GM21390 (cell line): ENCODE results near the gene SIGLEC6.
A peak's percentile ranks its signal among the peaks of the same experiment; 100 is the strongest.

Experiments used
- ATAC-seq: cut with Tn5 transposase; IDR thresholded peaks from one replicate; pipeline ENCODE4 v1.9.1; 2021; ENCODE audit not compliant: unreplicated experiment

SIGLEC6 gene

DNA sequence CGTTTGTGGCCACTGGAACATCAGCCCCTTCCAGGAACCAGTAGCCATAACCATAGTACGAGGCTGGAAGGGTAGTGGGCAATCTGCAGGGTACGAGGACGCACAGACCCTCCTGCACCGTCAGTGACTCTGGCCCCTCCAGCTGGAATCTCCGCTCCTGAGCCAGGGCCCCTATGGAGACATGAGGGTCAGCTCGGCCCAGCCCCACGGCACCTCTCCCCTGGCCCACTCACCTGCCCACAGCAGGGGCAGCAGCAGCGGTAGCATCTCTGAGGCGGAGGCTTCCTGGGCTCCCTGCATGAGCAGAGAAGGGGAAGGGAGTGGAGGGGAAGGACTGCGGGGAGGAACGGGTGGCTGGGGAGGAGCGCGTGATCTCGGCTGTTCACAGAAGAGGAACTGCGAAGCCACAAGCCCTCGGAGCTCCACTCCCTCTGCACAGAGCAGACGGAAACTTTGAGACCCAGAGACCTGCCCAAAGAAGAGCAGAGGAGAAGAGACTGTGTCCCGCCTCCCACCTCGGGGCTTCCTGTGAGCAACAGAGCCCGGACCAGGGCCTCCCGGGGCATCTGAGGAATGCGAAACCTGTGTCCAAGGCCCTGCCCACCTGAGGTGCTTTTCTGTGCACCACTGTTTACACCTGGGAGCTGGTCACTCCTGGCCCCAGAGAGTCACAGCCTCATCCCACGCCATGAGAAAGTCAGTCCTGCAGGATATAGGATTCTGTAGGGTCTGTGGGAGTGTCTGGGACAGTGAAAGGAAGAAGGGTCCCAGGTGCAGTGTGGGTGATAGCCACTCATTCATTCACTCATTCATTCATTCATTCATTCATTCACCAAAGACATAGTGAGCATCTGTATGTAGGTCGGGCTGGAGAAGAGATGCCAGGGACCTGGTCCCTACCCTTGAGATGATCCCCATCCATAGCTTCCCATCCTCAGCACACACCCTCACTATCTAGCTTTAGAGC lies at the start of gene SIGLEC6:
TSS of gene SIGLEC6 (minus strand) at position 322 of the 967 bp plus-strand sequence. CDS start at position 300, 22 bp downstream.
- ATAC-seq = no peak

GRCh38 chr19:51576850-51577249 lies 45.4 kb upstream of the SIGLEC6 start:
- no peak for ATAC-seq

- ATAC-seq = no peak
These were observed 41.9 kb upstream of the SIGLEC6 start for GRCh38 chr19:51573331-51573730.

GRCh38 chr19:51572908-51573307 lies 41.4 kb upstream of the SIGLEC6 start:
- ATAC-seq = no peak

- no peak for ATAC-seq
These were observed 40.9 kb upstream of the SIGLEC6 start for GRCh38 chr19:51572410-51572809.

DNA sequence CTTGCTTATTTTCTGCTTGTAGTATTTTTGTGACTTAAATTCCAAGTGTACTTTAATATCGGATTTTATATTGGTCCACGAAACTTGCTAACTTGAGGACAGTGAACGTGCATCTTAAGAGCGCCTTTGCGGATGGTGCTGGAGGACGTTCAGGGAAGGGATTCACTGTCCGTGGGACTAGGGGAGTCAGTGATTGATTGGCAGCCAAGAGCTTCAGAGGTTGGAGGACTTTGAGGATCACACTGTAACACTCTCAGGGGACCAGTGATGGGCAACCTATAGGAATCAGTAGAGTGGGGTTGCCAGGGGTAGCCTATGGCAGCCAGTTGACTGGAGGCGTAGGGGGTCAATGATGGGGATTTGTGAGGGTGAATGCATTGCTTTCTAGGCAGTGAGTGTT lies 40.1 kb upstream of the SIGLEC6 start:
- no peak for ATAC-seq

GRCh38 chr19:51570962-51571575 lies 39.6 kb upstream of the SIGLEC6 start, which contains the start of gene ZNF175:
Gene ZNF175, plus strand, starts transcription at chr19:51571283. Its CDS starts 2,047 bp downstream, at chr19:51573330.
- ATAC-seq = peak; percentile 83

DNA sequence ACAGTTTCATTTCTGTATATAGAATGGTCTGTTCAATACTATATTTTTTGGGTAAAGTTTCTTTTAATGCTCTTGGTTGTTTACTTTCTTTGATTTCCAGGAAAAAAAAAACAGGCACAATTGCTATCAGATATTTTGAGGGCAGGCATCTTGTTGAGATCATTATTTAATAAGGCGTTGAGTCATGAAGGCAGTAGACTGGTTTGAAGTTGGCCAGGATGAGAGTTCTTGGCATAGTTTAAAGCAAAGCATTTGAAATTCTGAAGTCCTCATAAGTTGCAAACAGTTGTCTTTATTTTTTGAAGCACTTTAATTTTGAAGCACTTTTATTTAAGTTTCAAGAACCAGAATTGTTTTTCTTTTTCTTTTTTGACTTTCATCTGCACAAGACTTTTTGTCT lies 37.0 kb upstream of the SIGLEC6 start:
- ATAC-seq = no peak

DNA sequence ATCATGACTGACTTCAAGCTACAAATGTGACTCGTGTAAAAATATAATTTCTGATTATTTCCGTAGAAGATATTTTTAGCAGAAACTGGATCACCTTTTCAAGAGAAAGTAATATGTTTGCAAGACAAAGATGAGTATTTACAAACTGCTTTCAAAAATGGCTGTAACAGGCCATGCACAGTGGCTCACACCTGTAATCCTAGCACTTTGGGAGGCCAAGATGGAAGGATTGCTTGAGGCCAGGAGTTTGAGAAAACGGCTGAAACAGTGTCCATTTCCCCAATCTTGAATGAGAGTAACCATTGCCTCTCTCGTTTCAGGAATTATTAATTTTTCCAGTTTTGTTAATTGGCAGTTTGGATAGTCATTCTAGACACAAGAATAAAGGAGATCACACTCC lies 36.1 kb upstream of the SIGLEC6 start:
- ATAC-seq = no peak

- no peak for ATAC-seq
These were observed 35.1 kb upstream of the SIGLEC6 start for GRCh38 chr19:51566489-51567100.

GRCh38 chr19:51565583-51565982 lies 34.1 kb upstream of the SIGLEC6 start:
- ATAC-seq = no peak

DNA sequence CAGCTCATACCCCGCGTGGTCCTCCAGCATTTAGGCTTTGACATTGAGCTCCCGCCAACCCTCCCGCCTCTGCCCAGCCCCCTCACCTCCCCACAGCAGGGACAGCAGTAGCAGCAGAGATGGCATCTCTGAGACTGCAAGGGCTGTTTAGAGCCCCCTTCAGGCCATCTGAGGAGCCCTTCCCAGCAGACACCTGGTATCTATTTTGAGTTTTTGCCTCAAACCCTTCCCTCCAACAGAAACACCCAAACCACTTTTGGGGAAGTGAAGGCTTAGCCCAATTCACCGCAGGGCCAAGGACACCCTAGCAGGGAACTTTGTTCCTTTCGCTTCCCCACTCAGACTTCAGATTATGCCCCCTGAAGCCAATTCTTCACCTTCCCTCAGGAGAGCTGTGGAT lies 33.3 kb upstream of the SIGLEC6 start:
- no peak for ATAC-seq

- no peak for ATAC-seq
These were observed 28.9 kb upstream of the SIGLEC6 start for GRCh38 chr19:51560339-51560738.

DNA sequence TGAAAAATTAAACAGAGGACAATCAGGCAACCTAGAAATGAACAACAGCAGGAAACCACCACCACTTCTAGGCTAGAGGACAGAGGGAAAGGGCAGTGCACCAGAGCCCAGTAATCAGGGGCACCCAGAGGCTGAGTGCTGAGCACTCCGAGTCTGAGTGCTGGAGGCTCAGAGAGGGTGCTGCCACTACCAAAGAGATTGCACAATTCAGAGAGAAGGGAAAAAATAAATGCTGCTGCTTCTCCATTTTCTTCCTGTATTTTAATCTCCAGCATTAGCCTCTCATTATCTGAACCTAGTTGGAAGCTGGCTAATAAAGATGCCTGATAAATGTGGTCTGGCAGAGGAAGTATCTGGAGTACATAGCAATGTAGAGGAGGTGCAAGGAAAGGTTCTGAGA lies 27.8 kb upstream of the SIGLEC6 start:
- no peak for ATAC-seq

DNA sequence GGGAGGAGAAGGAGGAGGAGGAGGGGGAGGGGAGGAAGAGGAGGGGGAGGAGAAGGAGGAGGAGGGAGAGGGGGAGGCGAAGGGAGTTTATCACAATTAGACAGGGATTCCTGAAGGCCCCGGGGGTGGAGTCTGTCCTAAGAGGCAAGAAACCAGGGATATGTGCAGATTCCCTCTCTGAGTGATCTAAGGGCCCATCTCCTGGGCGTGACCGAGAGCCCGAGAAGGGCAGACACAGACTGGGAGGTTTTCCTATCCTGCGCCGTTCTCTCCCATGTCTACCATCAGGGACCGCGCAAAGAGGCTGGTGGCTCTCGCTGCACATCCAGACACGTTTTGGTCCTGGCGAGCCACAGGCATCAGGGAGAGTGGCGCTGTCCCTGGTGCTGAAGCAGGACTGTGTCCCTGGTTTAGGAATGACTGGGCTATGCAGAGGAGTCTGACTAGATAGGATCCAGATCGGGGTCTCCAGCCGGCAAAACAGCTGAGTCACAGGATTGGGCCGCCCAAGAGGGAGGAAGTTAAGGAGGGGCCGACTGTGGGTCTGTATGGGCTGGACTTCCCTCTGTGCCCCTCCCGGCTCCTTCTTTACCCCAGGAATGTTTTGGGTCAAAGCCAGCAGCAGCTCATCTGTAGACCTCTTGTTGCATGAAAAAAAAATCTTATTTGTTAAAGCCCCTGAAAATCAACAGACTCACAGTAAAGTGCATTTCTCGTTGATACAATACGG lies 21.7 kb upstream of the SIGLEC6 start:
- ATAC-seq = no peak

GRCh38 chr19:51552608-51552995 lies 21.1 kb upstream of the SIGLEC6 start:
- ATAC-seq = no peak

DNA sequence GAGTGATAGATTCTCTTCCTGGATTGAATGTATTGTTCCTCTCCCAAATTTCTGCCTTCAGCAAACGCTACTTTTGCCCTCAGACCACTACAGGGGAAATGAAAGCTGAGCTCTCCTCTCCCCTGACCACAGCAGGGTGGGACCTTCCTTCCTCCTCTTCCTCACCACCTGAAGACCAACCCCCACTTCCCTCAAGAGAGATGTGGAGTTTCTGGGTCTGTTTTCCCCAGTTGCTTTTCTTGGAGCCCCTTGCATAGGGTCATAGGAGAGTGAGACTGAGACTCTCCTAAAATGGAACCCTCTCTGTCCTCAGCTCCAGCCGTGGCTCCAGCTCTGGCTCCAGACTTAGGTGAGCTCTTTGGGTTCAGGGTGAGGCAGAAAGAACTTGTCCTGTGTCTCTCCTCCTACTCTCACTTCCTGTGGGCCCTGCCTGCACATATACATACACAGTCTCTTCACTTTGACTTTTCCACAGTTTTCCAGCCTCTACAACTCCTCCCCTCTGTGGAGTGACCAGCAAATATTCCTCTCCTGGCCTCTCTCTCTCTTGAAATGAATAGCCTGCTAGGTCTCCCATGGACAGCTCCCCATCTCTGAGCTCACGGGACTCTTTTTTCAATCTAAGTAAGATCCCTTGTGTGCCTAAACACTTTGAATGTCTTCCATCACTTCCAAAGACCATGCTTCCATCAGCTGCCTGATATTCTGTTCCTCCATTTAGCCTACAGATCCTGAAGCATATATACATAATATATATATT lies 20.4 kb upstream of the SIGLEC6 start:
- ATAC-seq = no peak

DNA sequence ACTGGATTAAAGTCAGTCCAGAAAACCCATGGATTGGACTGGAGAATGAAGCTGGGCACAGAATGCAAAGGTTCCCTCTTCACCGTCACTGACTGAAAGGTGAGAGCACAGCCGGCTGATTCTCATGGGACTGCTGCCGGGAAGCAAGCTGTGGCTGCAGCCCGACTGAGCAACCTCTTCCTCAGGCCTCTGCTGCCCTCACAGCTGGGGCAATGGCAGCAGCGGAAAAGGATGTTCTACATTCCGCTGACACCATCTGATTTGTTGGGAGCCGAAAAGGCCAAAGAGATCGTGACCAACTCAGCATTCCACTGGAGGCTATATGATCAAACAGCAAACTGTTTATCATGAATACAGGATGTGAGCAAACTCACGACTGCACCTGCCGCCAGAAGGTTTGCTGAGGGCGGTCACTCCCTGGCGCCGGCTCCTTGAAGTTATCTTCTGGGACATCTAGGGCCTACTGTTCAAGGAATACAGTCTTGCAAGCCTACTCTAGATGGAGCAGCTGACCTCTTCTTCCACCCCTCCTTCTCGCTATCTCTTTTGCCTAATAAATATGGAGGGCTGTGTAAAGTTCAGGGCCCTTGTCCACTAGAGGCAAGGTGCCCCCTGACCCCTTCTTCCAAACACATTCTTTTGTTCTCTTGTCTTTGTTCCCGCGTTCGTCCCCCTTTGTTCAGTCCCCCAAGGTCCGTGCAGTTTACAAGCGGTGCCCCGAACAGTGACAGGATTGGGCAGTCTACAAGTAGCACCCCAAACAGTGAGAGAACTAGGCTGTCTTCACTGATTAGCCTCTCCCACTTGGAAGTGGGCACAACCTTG lies 19.6 kb upstream of the SIGLEC6 start:
- no peak for ATAC-seq

DNA sequence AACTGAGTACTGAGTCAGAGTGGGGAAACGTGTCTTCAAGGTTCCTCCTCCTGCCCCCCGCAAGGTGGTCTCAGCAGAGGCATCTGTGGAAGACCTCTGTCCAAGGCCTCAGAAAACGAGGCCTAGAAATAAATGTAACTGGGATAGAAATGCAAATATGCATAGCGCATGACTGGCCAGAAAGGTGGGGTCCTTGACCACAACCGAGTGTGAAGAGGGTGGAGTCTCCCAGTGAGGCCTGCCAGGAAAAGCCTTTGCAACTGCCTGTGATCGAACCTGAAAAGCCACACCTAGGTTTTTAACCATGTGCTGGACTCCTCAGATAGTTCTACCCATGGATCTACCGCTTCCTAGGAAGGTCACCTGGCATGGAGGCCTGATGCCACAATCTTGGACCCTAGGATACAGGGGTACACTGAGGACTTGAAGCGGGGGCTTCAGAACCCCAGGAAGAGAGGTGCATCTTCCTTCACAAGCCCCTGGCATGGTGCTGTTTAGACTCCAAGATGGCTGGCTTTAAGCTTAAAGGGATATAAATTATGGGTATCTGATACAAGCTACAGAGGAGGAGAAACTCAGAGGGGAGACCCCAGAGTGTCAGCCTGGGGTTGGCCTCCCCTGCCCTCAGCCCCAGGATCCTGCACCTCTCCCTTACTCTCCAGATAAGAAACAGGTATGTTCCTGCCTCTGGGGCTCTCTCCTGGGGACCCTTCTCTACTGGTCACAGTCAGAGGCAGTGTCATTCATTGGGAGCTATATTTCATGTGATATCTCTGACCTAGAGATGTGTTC lies 18.3 kb upstream of the SIGLEC6 start:
- ATAC-seq = no peak
